ENCODE measurements around the gene DUSP9.
"Not testable (repeated sequence)": the region's sequence is repeated elsewhere in the genome, so short reads cannot be mapped to it uniquely, and the experiment has no call there.

Gene DUSP9

GRCh38 chrX:153694687-153695270, 47.8 kb downstream of the DUSP9 start:
- no peak for DNase-seq

DNA sequence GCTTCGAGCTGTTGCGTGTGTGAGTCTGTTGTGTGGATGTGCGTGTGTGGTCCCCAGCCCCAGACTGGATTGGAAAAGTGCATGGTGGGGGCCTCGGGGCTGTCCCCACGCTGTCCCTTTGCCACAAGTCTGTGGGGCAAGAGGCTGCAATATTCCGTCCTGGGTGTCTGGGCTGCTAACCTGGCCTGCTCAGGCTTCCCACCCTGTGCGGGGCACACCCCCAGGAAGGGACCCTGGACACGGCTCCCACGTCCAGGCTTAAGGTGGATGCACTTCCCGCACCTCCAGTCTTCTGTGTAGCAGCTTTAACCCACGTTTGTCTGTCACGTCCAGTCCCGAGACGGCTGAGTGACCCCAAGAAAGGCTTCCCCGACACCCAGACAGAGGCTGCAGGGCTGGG, 49.1 kb downstream of the DUSP9 start:
- no peak for DNase-seq

- not testable (repeated sequence) for DNase-seq
Measured at GRCh38 chrX:153696538-153696937, 49.5 kb downstream of the DUSP9 start.

DNA sequence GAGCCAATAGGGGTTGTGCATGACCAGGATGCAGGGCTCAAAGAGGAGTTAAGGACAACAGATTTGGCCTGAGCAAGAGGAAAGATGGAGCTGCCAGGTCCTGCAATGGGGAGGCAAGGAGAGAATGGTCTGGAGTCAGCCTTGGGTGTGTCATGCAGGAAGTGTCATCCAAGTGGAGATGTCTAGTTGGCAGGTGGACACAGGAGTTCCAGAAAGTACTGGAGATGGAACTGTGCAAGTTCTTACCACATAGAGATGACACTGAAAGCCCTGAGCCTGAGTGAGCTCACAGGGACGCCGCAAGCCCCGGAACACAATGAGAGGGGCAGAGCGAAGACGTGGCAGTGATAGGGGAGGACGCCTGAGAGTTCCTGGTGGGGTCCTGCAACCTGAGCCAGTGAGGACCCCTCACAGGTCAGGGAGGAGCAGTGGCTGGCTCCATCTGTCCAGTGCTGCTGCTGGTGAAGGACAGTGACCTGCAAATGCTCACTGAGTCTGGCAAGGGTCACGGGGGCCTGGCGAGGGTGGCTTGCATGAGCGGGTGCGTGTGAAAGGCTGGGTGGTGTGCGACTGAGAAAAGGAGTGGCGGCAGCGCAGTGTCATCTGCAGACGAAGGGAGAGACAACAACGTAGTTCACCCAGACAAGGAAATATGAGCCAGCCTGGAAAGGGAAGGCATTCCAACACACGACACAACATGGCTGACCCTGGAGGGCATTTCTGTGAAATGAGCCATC, 50.2 kb downstream of the DUSP9 start:
- DNase-seq = not testable (repeated sequence)

GRCh38 chrX:153697924-153698865, 51.2 kb downstream of the DUSP9 start:
- DNase-seq = no peak

GRCh38 chrX:153699210-153699783, 52.3 kb downstream of the DUSP9 start:
- DNase-seq = not testable (repeated sequence)

GRCh38 chrX:153699784-153700371, 52.9 kb downstream of the DUSP9 start:
- DNase-seq = not testable (repeated sequence)

GRCh38 chrX:153700376-153700945, 53.5 kb downstream of the DUSP9 start:
- no peak for DNase-seq

Data from kidney glomerular epithelial cell (primary cell).